DOHH2 (cell line): ENCODE results near the gene CRISPLD2.

Experiments
- EZH2phosphoT487 ChIP-seq: fragments of 200-600 bp; sonication (generic); IDR thresholded peaks from 2 replicates; pipeline ENCODE4 v1.6.1; 2017; ENCODE audit warnings: borderline replicate concordance, mild to moderate bottlenecking, antibody characterized with exemption, low read length, moderate library complexity, mixed read lengths
- TF ChIP-seq, protein P1 (sequence below): fragments of 200-600 bp; sonication (generic); IDR thresholded peaks from one replicate; pipeline ENCODE4 v1.5.1; 2014; ENCODE audit warnings: antibody characterized with exemption, mild to moderate bottlenecking, low read depth, low read length; ENCODE audit not compliant: poor library complexity, severe bottlenecking

GRCh38 chr16:84791088-84791487 is 28.7 kb upstream of the CRISPLD2 start:
- TF ChIP-seq, protein P1, sequence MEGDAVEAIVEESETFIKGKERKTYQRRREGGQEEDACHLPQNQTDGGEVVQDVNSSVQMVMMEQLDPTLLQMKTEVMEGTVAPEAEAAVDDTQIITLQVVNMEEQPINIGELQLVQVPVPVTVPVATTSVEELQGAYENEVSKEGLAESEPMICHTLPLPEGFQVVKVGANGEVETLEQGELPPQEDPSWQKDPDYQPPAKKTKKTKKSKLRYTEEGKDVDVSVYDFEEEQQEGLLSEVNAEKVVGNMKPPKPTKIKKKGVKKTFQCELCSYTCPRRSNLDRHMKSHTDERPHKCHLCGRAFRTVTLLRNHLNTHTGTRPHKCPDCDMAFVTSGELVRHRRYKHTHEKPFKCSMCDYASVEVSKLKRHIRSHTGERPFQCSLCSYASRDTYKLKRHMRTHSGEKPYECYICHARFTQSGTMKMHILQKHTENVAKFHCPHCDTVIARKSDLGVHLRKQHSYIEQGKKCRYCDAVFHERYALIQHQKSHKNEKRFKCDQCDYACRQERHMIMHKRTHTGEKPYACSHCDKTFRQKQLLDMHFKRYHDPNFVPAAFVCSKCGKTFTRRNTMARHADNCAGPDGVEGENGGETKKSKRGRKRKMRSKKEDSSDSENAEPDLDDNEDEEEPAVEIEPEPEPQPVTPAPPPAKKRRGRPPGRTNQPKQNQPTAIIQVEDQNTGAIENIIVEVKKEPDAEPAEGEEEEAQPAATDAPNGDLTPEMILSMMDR = no peak
- TF ChIP-seq EZH2phosphoT487 = no peak
